IPS DF 6.9 (cell line): ENCODE measurements around the gene ZNF70.
"Not testable (repeated sequence)": the region's sequence is repeated elsewhere in the genome, so short reads cannot be mapped to it uniquely, and the experiment has no call there.

Source experiments
- DNase-seq: peaks from one replicate; pipeline ENCODE4 v3.0.0-alpha.2; 2013; ENCODE audit warnings: low read depth, low spot score
- H3K27ac ChIP-seq: one replicate; pipeline ENCODE4 v1.5.1; 2013; ENCODE audit warnings: low read length, control low read depth
- H3K27me3 ChIP-seq: 2 replicates; pipeline ENCODE4 v1.6.1; 2013; ENCODE audit warnings: mild to moderate bottlenecking, low read length; ENCODE audit not compliant: control insufficient read depth, insufficient read depth
- H3K36me3 ChIP-seq: 2 replicates; pipeline ENCODE4 v1.6.1; 2013; ENCODE audit warnings: low read length; ENCODE audit not compliant: control insufficient read depth, insufficient read depth
- H3K4me1 ChIP-seq: 2 replicates; pipeline ENCODE4 v1.6.1; 2013; ENCODE audit warnings: low read length; ENCODE audit not compliant: control insufficient read depth, insufficient read depth
- H3K4me3 ChIP-seq: 2 replicates; pipeline ENCODE4 v1.5.1; 2013; ENCODE audit warnings: mild to moderate bottlenecking, low read length
- H3K9me3 ChIP-seq: 2 replicates; pipeline ENCODE4 v1.6.1; 2013; ENCODE audit warnings: low read length, inconsistent platforms; ENCODE audit not compliant: control insufficient read depth, insufficient read depth
- WGBS: extraction: QIAGEN DNeasy Blood & Tissue Kit; methylation state at CpG from one replicate; pipeline ENCODE4 v1.1.7; 2013; ENCODE audit warnings: mixed read lengths, missing lambda C conversion rate; ENCODE audit not compliant: insufficient read length, insufficient coverage; 5-methylcytosine and 5-hydroxymethylcytosine counted together

ZNF70 gene

GRCh38 chr22:23749841-23750301 is 1.0 kb downstream of the ZNF70 start:
- H3K4me1 ChIP-seq, result no peaks in the 10 kb centered on the region
- no peaks in the 10 kb centered on the region for H3K9me3 ChIP-seq
- H3K36me3 ChIP-seq, result no peaks in the 10 kb centered on the region; the same call in 1 of the 2 replicates
- WGBS, result no CpG with 5 or more reads among the region's 12 CpGs
- no peaks in the 10 kb centered on the region for H3K27me3 ChIP-seq
- H3K4me3 ChIP-seq, result no peak overlapping the region
- H3K27ac ChIP-seq, result no peak overlapping the region
- DNase-seq, result no peak

- no peak for DNase-seq
- no peak overlapping the region for H3K27ac ChIP-seq
- no peaks in the 10 kb centered on the region for H3K27me3 ChIP-seq
- peaks cover 6% of the 10 kb centered on the region; the same call in 1 of the 2 replicates for H3K36me3 ChIP-seq
- no peak overlapping the region for H3K4me3 ChIP-seq
- no peaks in the 10 kb centered on the region; the same call in 1 of the 2 replicates for H3K4me1 ChIP-seq
- no peaks in the 10 kb centered on the region for H3K9me3 ChIP-seq
- no CpG with 5 or more reads among the region's 6 CpGs for WGBS
These were observed 5.1 kb downstream of the ZNF70 start for GRCh38 chr22:23745791-23746190.

- H3K9me3 ChIP-seq, result no peaks in the 10 kb centered on the region
- WGBS, result no CpG with 5 or more reads among the region's 14 CpGs
- no peaks in the 10 kb centered on the region; the same call in 1 of the 2 replicates for H3K4me1 ChIP-seq
- DNase-seq, result no peak
- peaks cover 6% of the 10 kb centered on the region; the same call in 1 of the 2 replicates for H3K36me3 ChIP-seq
- H3K27ac ChIP-seq, result no peak overlapping the region
- no peak overlapping the region for H3K4me3 ChIP-seq
- H3K27me3 ChIP-seq, result no peaks in the 10 kb centered on the region
These were observed 6.4 kb downstream of the ZNF70 start for GRCh38 chr22:23744485-23744884.

GRCh38 chr22:23744001-23744400 is 6.9 kb downstream of the ZNF70 start:
- no peak for DNase-seq
- no CpG with 5 or more reads among the region's 13 CpGs for WGBS
- peaks cover 6% of the 10 kb centered on the region; the same call in 1 of the 2 replicates for H3K36me3 ChIP-seq
- no peak overlapping the region for H3K27ac ChIP-seq
- no peaks in the 10 kb centered on the region; the same call in 1 of the 2 replicates for H3K4me1 ChIP-seq
- no peaks in the 10 kb centered on the region for H3K9me3 ChIP-seq
- no peaks in the 10 kb centered on the region for H3K27me3 ChIP-seq
- H3K4me3 ChIP-seq, result no peak overlapping the region

- no peaks in the 10 kb centered on the region for H3K9me3 ChIP-seq
- no peaks in the 10 kb centered on the region; the same call in 1 of the 2 replicates for H3K4me1 ChIP-seq
- DNase-seq, result no peak
- H3K27me3 ChIP-seq, result no peaks in the 10 kb centered on the region
- no peak overlapping the region for H3K4me3 ChIP-seq
- peaks cover 6% of the 10 kb centered on the region; the same call in 1 of the 2 replicates for H3K36me3 ChIP-seq
- H3K27ac ChIP-seq, result no peak overlapping the region
- no CpG with 5 or more reads among the region's 2 CpGs for WGBS
These were observed 7.6 kb downstream of the ZNF70 start for GRCh38 chr22:23743303-23743705.

- Histone ChIP-seq H3K27ac (no peak overlapping the region), H3K4me3 (no peak overlapping the region), H3K27me3 (no peaks in the 10 kb centered on the region), H3K4me1 (no peaks in the 10 kb centered on the region; the same call in 1 of the 2 replicates), H3K9me3 (no peaks in the 10 kb centered on the region), H3K36me3 (peaks cover 6% of the 10 kb centered on the region; the same call in 1 of the 2 replicates)
- WGBS, result no CpG with 5 or more reads among the region's 7 CpGs
- DNase-seq, result no peak
These were observed 8.2 kb downstream of the ZNF70 start for GRCh38 chr22:23742505-23743264.

- no peak overlapping the region for H3K4me3 ChIP-seq
- H3K27ac ChIP-seq, result no peak overlapping the region
- DNase-seq, result no peak
- H3K27me3 ChIP-seq, result no peaks in the 10 kb centered on the region
- no peaks in the 10 kb centered on the region for H3K36me3 ChIP-seq
- H3K9me3 ChIP-seq, result no peaks in the 10 kb centered on the region
- no peaks in the 10 kb centered on the region for H3K4me1 ChIP-seq
These were observed 13.2 kb downstream of the ZNF70 start for GRCh38 chr22:23737696-23738095.

GRCh38 chr22:23728108-23728507 is 22.8 kb downstream of the ZNF70 start:
- H3K4me3 ChIP-seq, H3K27me3 ChIP-seq, H3K36me3 ChIP-seq, H3K4me1 ChIP-seq, DNase-seq, H3K9me3 ChIP-seq, H3K27ac ChIP-seq: not testable (repeated sequence)
- no CpG with 5 or more reads among the region's 4 CpGs for WGBS

GRCh38 chr22:23722724-23723123 is 28.2 kb downstream of the ZNF70 start:
- Histone ChIP-seq H3K27ac (no peak overlapping the region), H3K4me3 (no peak overlapping the region), H3K9me3 (no peaks in the 10 kb centered on the region), H3K4me1 (no peaks in the 10 kb centered on the region), H3K27me3 (no peaks in the 10 kb centered on the region), H3K36me3 (no peaks in the 10 kb centered on the region)
- no peak for DNase-seq
- no CpG with 5 or more reads among the region's 2 CpGs for WGBS

- no peaks in the 10 kb centered on the region for H3K4me1 ChIP-seq
- no CpG with 5 or more reads among the region's 4 CpGs for WGBS
- no peaks in the 10 kb centered on the region for H3K27me3 ChIP-seq
- H3K4me3 ChIP-seq, result no peak overlapping the region
- H3K9me3 ChIP-seq, result no peaks in the 10 kb centered on the region
- H3K36me3 ChIP-seq, result no peaks in the 10 kb centered on the region
- no peak for DNase-seq
- H3K27ac ChIP-seq, result no peak overlapping the region
These were observed 28.8 kb downstream of the ZNF70 start for GRCh38 chr22:23722160-23722559.

- H3K27ac ChIP-seq, result no peak overlapping the region
- H3K9me3 ChIP-seq, result no peaks in the 10 kb centered on the region
- no peaks in the 10 kb centered on the region for H3K36me3 ChIP-seq
- H3K27me3 ChIP-seq, result no peaks in the 10 kb centered on the region
- H3K4me1 ChIP-seq, result no peaks in the 10 kb centered on the region
- H3K4me3 ChIP-seq, result no peak overlapping the region
- no peak for DNase-seq
- no CpG with 5 or more reads among the region's 6 CpGs for WGBS
These were observed 30.1 kb downstream of the ZNF70 start for GRCh38 chr22:23720855-23721254.
